Transverse colon (tissue), 4 donors: ENCODE data around the gene CACNA1G. TPM values are rescaled to one million over a fixed set of nuclear protein-coding genes. Genes with fewer than 3 reads are reported as not detected.

Experiments
- DNase-seq: peaks from one replicate; pipeline ENCODE4 v3.0.0-alpha.2; 2019
- H3K27ac ChIP-seq, 4 donors: fragments of 200-600 bp; sonication (generic); 2 replicates each; pipeline ENCODE4 v1.5.1; 2016 to 2018; ENCODE audit warnings: inconsistent platforms in 4 of 4
- H3K27me3 ChIP-seq: fragments of 200-600 bp; sonication (generic); 2 replicates; pipeline ENCODE4 v1.5.1; 2017; ENCODE audit warnings: inconsistent platforms
- H3K36me3 ChIP-seq, 4 donors: fragments of 200-600 bp; sonication (generic); 2 replicates each; pipeline ENCODE4 v1.5.1; 2017 to 2019; ENCODE audit warnings: inconsistent platforms in 4 of 4
- H3K4me1 ChIP-seq, 4 donors: fragments of 200-600 bp; sonication (generic); 2 replicates each; pipeline ENCODE4 v1.5.1; 2017 to 2020; ENCODE audit warnings: inconsistent platforms in 4 of 4
- H3K4me3 ChIP-seq, 4 donors: fragments of 200-600 bp; sonication (generic); 1 replicate in 1 of 4; 2 replicates in 3 of 4; pipeline versions ENCODE4 v1.5.1 to v1.6.1; 2017 to 2019; ENCODE audit warnings: inconsistent platforms in 4 of 4
- H3K9me3 ChIP-seq, 2 donors: fragments of 200-600 bp; sonication (generic); 2 replicates each; pipeline ENCODE4 v1.5.1; 2017 to 2019; ENCODE audit warnings: inconsistent platforms in 2 of 2
- EP300 ChIP-seq: sonication (generic); formaldehyde crosslinking; IDR thresholded peaks from one replicate; pipeline ENCODE4 v1.6.1; 2017; ENCODE audit warnings: antibody characterized with exemption, low read depth
- POLR2A ChIP-seq: fragments of 450-650 bp; IDR thresholded peaks from one replicate; pipeline ENCODE4 v1.6.1; 2016; ENCODE audit warnings: antibody characterized with exemption, mild to moderate bottlenecking, moderate library complexity
- POLR2AphosphoS5 ChIP-seq, 3 donors: sonication (generic); formaldehyde crosslinking; IDR thresholded peaks; one replicate each; pipeline ENCODE4 v1.6.1; 2016; ENCODE audit warnings: antibody characterized with exemption in 3 of 3
- WGBS, 2 donors: methylation state at CpG; one replicate each; pipeline ENCODE4 v1.1.5; 2018; ENCODE audit warnings: low coverage in 1 of 2; 5-methylcytosine and 5-hydroxymethylcytosine counted together
- in situ Hi-C, 4 donors: fragments of 200-750 bp; cut with MboI; loops; one replicate each; pipeline versions ENCODE4 v1.15.0 to v1.15.1; 2017; ENCODE audit warnings: low sequenced_read_pairs in 3 of 4, low pct_ligation_motif_present in 1 of 4, low pct_unique_long_range_greater_than_20kb in 1 of 4
- intact Hi-C: fragments of 100-400 bp; cut with DNase I; formaldehyde crosslinking; loops from one replicate; pipeline ENCODE4 v1.15.1; 2023; ENCODE audit warnings: low total_unique reads
- total RNA-seq, 4 donors: library from RNA; depleted of rRNA; stranded (reverse); fragments of >200 nt; gene quantifications; one replicate each; pipeline ENCODE4 v1.1.0, GENCODE V29; 2016
- TF ChIP-seq, protein P1 (sequence below), 5 experiments: fragments of 200-600 bp in 3 of 5; fragments of 450-650 bp in 2 of 5; sonication (generic) in 3 of 5; IDR thresholded peaks; 1 replicate in 2 of 5; 2 replicates in 3 of 5; pipeline ENCODE4 v1.5.1; 2016 to 2017; ENCODE audit warnings: antibody characterized with exemption in 5 of 5, inconsistent platforms in 3 of 5, mild to moderate bottlenecking in 2 of 5, moderate library complexity in 1 of 5

CACNA1G gene
- total RNA-seq, 4 donors from 2014 or later = 0.14 TPM; not detected in 3

DNA sequence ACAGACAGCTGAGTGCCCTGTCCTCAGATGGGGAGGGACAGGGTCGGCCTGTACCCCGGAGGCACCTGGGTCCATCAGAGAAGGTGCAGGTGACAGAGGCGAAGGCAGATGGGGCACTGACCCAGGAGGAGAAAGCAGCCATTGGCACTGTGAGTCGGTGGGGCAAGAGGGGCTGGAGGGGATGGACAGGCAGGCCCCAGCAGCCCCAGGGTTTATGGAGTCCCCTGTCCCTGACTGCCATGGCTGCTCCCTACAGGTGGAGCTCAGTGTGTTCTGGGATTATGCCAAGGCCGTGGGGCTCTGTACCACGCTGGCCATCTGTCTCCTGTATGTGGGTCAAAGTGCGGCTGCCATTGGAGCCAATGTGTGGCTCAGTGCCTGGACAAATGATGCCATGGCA is 115.1 kb downstream of the CACNA1G start:
- 67% methylated on average over 5 of the region's 7 CpGs; no CpG with 5 or more reads in 1 of the 2 donors for WGBS, 2 donors
- no peaks in the 10 kb centered on the region for H3K9me3 ChIP-seq
- H3K36me3 ChIP-seq = no peaks in the 10 kb centered on the region
- intact Hi-C loops = no loop called here
- DNase-seq = peak; percentile 77
- in situ Hi-C loops = no loop called here
- peaks cover 2 to 31% (median 23%) of the 10 kb centered on the region in 4 donors for H3K4me1 ChIP-seq
- H3K27me3 ChIP-seq = no peaks in the 10 kb centered on the region
- H3K4me3 ChIP-seq = no peak overlapping the region
- TF ChIP-seq, protein P1, sequence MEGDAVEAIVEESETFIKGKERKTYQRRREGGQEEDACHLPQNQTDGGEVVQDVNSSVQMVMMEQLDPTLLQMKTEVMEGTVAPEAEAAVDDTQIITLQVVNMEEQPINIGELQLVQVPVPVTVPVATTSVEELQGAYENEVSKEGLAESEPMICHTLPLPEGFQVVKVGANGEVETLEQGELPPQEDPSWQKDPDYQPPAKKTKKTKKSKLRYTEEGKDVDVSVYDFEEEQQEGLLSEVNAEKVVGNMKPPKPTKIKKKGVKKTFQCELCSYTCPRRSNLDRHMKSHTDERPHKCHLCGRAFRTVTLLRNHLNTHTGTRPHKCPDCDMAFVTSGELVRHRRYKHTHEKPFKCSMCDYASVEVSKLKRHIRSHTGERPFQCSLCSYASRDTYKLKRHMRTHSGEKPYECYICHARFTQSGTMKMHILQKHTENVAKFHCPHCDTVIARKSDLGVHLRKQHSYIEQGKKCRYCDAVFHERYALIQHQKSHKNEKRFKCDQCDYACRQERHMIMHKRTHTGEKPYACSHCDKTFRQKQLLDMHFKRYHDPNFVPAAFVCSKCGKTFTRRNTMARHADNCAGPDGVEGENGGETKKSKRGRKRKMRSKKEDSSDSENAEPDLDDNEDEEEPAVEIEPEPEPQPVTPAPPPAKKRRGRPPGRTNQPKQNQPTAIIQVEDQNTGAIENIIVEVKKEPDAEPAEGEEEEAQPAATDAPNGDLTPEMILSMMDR (IDR thresholded peaks at IDR 0.05) = peak in 1 of 5 experiments; percentile 11
- no peak for TF ChIP-seq POLR2A
- TF ChIP-seq POLR2AphosphoS5 (IDR thresholded peaks at IDR 0.05) = peak in 2 of 3 donors; percentile 65 to 71
- TF ChIP-seq EP300 = no peak
- H3K27ac ChIP-seq = peak overlapping the region; percentile 66 to 75 (median 74)

DNA sequence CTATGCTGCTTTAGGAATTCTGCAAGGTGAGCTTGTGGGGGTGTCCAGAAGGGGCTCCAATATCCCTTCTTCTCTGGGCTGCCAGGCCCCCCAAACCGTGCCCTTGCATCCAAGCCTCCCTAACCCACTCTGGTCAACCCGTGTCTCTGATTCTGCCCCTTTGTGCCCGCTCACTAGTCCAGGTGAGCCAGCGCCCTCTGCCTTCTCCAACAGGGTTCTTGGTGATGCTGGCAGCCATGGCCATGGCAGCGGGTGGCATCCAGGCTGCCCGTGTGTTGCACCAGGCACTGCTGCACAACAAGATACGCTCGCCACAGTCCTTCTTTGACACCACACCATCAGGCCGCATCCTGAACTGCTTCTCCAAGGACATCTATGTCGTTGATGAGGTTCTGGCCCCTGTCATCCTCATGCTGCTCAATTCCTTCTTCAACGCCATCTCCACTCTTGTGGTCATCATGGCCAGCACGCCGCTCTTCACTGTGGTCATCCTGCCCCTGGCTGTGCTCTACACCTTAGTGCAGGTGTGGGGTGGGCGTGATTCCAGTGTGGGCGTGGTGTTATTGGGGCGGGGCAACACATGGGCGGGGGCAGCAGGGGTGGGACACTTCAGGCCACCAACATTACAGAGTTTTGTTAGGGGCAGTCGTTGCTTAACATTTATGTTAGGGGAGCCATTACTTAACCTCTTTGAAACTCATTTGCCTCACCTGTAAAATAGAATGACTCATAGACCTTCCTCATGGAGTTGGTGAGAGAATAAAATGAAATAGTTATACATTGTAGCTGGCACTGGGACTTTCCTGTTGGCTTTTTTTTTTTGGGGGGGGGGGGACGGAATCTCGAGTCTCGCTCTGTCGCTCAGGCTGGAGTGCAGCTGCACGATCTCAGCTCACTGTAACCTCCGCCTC is 115.8 kb downstream of the CACNA1G start:
- intact Hi-C loops = no loop called here
- Histone ChIP-seq H3K36me3 (no peaks in the 10 kb centered on the region), H3K27ac (peak overlapping the region; percentile 18 to 75 (median 74)), H3K4me3 (no peak overlapping the region), H3K27me3 (no peaks in the 10 kb centered on the region), H3K4me1 (peaks cover 2 to 38% (median 28%) of the 10 kb centered on the region in 4 donors), H3K9me3 (no peaks in the 10 kb centered on the region)
- DNase-seq = no peak
- WGBS, 2 donors = 20 to 77% methylated on average over 1 to 24 of the region's 24 CpGs
- TF ChIP-seq POLR2AphosphoS5 (IDR thresholded peaks at IDR 0.05) (no peak), EP300 (no peak), POLR2A (no peak)
- TF ChIP-seq, protein P1 (IDR thresholded peaks at IDR 0.05) = no peak
- in situ Hi-C loops = no loop called here

Other genes with a start within 250 kb of the CACNA1G start
- gene XYLT2, start 214.6 kb upstream of the CACNA1G start, total RNA-seq = 10 to 100 TPM; 21.3 to 27.3 (median 22.0) TPM
- gene MRPL27, start 187.5 kb upstream of the CACNA1G start, total RNA-seq = 10 to 100 TPM in 3 of 4 donors, 1 to 10 TPM in 1; 4.9 to 97.5 (median 46.9) TPM
- gene EME1, start 187.5 kb upstream of the CACNA1G start, total RNA-seq = 1 to 10 TPM in 2 of 4 donors, not detected in 2; 1.4 to 1.6 TPM
- gene LRRC59, start 163.2 kb upstream of the CACNA1G start, total RNA-seq = 10 to 100 TPM; 45.0 to 96.9 (median 64.4) TPM
- gene ACSF2, start 134.5 kb upstream of the CACNA1G start, total RNA-seq = 100 to 1,000 TPM; 165 to 460 (median 190) TPM
- gene CHAD, start 91.8 kb upstream of the CACNA1G start, total RNA-seq = 10 to 100 TPM in 3 of 4 donors, 1 to 10 TPM in 1; 9.6 to 59.8 (median 19.7) TPM
- gene RSAD1, start 81.9 kb upstream of the CACNA1G start, total RNA-seq = 10 to 100 TPM; 19.1 to 35.6 (median 28.2) TPM
- gene MYCBPAP, start 52.3 kb upstream of the CACNA1G start, total RNA-seq = 1 to 10 TPM in 2 of 4 donors, under 1 TPM in 1, not detected in 1; 0.64 to 3.7 (median 2.7) TPM
- 10 to 100 TPM; 19.2 to 95.7 (median 57.4) TPM for gene EPN3, start 28.0 kb upstream of the CACNA1G start, total RNA-seq
- 100 to 1,000 TPM; 116 to 437 (median 228) TPM for gene SPATA20, start 13.5 kb upstream of the CACNA1G start, total RNA-seq
- 100 to 1,000 TPM; 297 to 655 (median 533) TPM for gene ABCC3, start 74.2 kb downstream of the CACNA1G start, total RNA-seq
- gene ANKRD40, start 147.2 kb downstream of the CACNA1G start, total RNA-seq = 10 to 100 TPM; 18.7 to 30.8 (median 24.2) TPM
- 100 to 1,000 TPM in 3 of 4 donors, 10 to 100 TPM in 1; 62.8 to 984 (median 159) TPM for gene LUC7L3, start 158.9 kb downstream of the CACNA1G start, total RNA-seq
- 10 to 100 TPM; 40.8 to 86.0 (median 74.9) TPM for gene ANKRD40CL, start 206.8 kb downstream of the CACNA1G start, total RNA-seq